HUES48 (cell line): Measurements from ENCODE around the gene PRKCE.

Experiments
- H3K27ac ChIP-seq: one replicate; pipeline ENCODE4 v1.7.0; 2013; ENCODE audit warnings: low read depth, low read length, inconsistent platforms
- H3K27me3 ChIP-seq: 2 replicates; pipeline ENCODE4 v1.6.1; 2013; ENCODE audit warnings: mild to moderate bottlenecking, low read length; ENCODE audit not compliant: control insufficient read depth, insufficient read depth
- H3K36me3 ChIP-seq: 2 replicates; pipeline ENCODE4 v1.6.1; 2013; ENCODE audit warnings: low read length; ENCODE audit not compliant: control insufficient read depth, insufficient read depth
- H3K4me1 ChIP-seq: 2 replicates; pipeline ENCODE4 v1.6.1; 2013; ENCODE audit warnings: mild to moderate bottlenecking, low read length; ENCODE audit not compliant: control insufficient read depth, insufficient read depth
- H3K4me3 ChIP-seq: 2 replicates; pipeline ENCODE4 v1.5.1; 2013; ENCODE audit warnings: mild to moderate bottlenecking, low read depth, low read length
- H3K9ac ChIP-seq: 2 replicates; pipeline ENCODE4 v1.6.1; 2013; ENCODE audit warnings: mild to moderate bottlenecking, low read depth, low read length, moderate library complexity
- H3K9me3 ChIP-seq: 2 replicates; pipeline ENCODE4 v1.6.1; 2013; ENCODE audit warnings: low read length; ENCODE audit not compliant: control insufficient read depth, insufficient read depth

PRKCE gene

DNA sequence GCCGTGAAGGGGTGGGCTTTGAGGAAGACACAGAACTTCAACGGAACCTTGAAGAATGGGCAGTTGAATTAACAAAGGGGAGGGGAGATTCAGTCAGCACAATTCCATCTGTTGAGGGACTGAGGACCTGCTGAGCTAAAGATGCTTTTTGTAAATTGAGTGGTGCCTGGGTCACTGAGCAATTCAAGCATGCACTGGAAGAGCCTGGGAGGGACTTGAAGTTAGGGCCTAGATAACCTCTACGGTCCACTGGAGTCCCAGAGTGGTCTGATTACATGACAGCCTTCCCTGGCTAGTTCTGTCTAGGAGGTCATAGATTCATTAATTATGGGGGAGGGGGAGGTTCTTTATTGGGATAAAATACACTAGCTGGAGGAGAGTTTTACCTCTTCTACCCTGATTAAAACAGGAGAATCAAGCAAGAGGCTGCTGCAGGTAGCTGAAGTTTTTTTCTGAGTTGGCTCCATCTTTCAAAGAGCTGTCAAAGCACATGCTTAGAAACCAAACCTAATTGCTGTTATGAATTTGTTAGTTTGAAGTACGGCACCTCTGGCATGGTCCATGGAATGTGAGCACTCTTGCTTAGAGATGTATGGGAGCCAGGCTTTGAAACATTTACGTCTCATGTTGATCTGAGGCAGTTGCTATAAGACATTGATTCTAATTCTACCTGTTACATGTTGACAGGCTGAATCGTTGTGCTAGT is 290.2 kb downstream of the PRKCE start:
- Histone ChIP-seq H3K9ac (no peak overlapping the region), H3K36me3 (no peaks in the 10 kb centered on the region), H3K4me3 (no peak overlapping the region), H3K27me3 (no peaks in the 10 kb centered on the region), H3K27ac (no peak overlapping the region), H3K9me3 (no peaks in the 10 kb centered on the region), H3K4me1 (peaks cover 20% of the 10 kb centered on the region; the same call in 1 of the 2 replicates)

- Histone ChIP-seq H3K27ac (no peak overlapping the region), H3K36me3 (no peaks in the 10 kb centered on the region), H3K27me3 (no peaks in the 10 kb centered on the region), H3K4me1 (peaks cover 20% of the 10 kb centered on the region; the same call in 1 of the 2 replicates), H3K9ac (no peak overlapping the region), H3K4me3 (no peak overlapping the region), H3K9me3 (no peaks in the 10 kb centered on the region)
These were observed 290.8 kb downstream of the PRKCE start for GRCh38 chr2:45942237-45942738.

GRCh38 chr2:45943219-45944044 is 292.0 kb downstream of the PRKCE start:
- Histone ChIP-seq H3K9ac (no peak overlapping the region), H3K36me3 (no peaks in the 10 kb centered on the region), H3K4me1 (peaks cover 18% of the 10 kb centered on the region; the same call in 1 of the 2 replicates), H3K9me3 (no peaks in the 10 kb centered on the region), H3K4me3 (no peak overlapping the region), H3K27me3 (no peaks in the 10 kb centered on the region), H3K27ac (no peak overlapping the region)

- Histone ChIP-seq H3K4me3 (no peak overlapping the region), H3K9me3 (no peaks in the 10 kb centered on the region), H3K4me1 (peaks cover 12% of the 10 kb centered on the region; the same call in 1 of the 2 replicates), H3K36me3 (no peaks in the 10 kb centered on the region), H3K27me3 (no peaks in the 10 kb centered on the region), H3K27ac (no peak overlapping the region), H3K9ac (no peak overlapping the region)
These were observed 292.6 kb downstream of the PRKCE start for GRCh38 chr2:45944074-45944473.

- H3K4me1 ChIP-seq: peaks cover 10% of the 10 kb centered on the region; the same call in 1 of the 2 replicates
- H3K4me3 ChIP-seq: no peak overlapping the region
- no peaks in the 10 kb centered on the region for H3K9me3 ChIP-seq
- no peaks in the 10 kb centered on the region for H3K27me3 ChIP-seq
- no peak overlapping the region for H3K27ac ChIP-seq
- no peaks in the 10 kb centered on the region for H3K36me3 ChIP-seq
- H3K9ac ChIP-seq: no peak overlapping the region
These were observed 293.8 kb downstream of the PRKCE start for GRCh38 chr2:45945302-45945717.

- Histone ChIP-seq H3K36me3 (no peaks in the 10 kb centered on the region), H3K9me3 (no peaks in the 10 kb centered on the region), H3K4me3 (no peak overlapping the region), H3K9ac (no peak overlapping the region), H3K27ac (no peak overlapping the region), H3K4me1 (peaks cover 10% of the 10 kb centered on the region; the same call in 1 of the 2 replicates), H3K27me3 (no peaks in the 10 kb centered on the region)
These were observed 294.5 kb downstream of the PRKCE start for GRCh38 chr2:45946023-45946422.

DNA sequence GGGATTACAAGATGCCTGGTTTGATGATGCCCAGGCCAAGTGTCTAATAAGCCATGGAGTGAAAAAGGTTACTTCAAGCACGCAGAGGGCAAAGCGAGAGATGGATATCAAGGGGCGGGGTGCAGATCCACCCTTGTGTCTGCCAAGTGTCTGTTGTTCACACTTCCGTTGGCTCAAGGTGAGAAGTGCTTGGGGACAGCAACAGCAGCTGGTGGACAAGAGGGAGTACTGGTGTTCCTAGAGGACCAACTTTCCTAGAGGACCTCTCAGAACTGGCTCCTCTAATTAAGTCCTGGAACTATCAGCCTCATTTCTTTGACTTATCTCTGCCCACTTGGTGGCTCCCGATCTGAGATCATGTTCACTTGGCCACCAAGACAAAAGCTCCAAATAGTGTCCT is 299.1 kb downstream of the PRKCE start:
- no peaks in the 10 kb centered on the region for H3K4me1 ChIP-seq
- no peaks in the 10 kb centered on the region for H3K27me3 ChIP-seq
- no peak overlapping the region for H3K9ac ChIP-seq
- no peak overlapping the region for H3K4me3 ChIP-seq
- H3K36me3 ChIP-seq: no peaks in the 10 kb centered on the region
- no peaks in the 10 kb centered on the region for H3K9me3 ChIP-seq
- H3K27ac ChIP-seq: no peak overlapping the region

DNA sequence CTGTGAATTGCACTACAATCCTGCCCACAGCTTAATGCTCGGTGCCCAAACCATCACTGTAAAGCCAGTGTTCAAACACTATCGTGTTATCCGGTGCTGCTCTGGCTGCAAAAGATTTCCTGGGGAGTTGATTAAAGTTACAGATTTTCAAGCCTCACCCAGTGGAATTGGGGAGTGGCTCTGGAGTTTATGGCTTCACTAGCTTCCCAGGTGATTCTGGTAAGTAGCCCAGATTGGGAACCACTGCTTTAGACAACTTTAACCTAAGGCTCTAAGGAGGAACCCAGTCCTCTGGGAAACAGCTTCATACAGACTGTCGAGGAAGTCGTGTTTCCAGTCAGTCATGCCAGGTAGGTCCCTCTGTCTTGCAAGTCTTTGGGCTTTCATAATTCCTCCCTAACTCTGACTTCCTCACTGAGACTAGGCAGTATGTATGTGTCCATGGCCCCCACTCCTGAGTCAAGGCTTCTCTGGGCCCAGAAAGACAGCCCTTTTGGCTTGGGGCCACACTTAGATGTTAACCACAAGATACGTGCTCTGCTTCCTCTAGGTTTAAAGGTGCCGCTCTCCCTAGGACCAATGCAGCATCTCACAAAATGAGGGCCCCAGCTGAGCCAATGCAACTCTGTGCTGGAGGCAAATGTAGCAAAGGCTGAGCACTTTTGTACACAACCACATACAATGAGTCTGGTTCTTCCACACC is 299.7 kb downstream of the PRKCE start:
- no peaks in the 10 kb centered on the region for H3K27me3 ChIP-seq
- no peaks in the 10 kb centered on the region for H3K4me1 ChIP-seq
- no peak overlapping the region for H3K9ac ChIP-seq
- no peaks in the 10 kb centered on the region for H3K36me3 ChIP-seq
- no peaks in the 10 kb centered on the region for H3K9me3 ChIP-seq
- no peak overlapping the region for H3K4me3 ChIP-seq
- H3K27ac ChIP-seq: no peak overlapping the region

DNA sequence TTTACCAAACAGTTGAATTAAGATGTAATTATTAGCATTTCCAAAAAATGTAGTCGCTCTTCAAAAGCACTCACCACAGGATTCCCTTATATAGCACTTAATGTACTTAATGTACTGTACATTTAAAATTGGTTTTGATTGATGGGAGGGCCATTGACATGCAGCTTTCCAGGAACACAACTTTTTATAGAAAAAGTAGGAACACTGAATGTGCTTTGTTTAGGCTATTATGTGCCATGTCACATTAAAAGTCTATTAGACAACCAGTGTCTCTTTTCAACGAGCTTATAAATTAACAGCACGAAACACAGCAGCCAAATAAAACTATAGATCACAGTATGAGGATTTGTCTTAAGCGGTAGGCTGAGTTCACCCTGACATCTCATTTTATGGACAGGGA is 301.1 kb downstream of the PRKCE start:
- Histone ChIP-seq H3K9me3 (no peaks in the 10 kb centered on the region), H3K9ac (no peak overlapping the region), H3K4me1 (no peaks in the 10 kb centered on the region), H3K27ac (no peak overlapping the region), H3K36me3 (no peaks in the 10 kb centered on the region), H3K4me3 (no peak overlapping the region), H3K27me3 (no peaks in the 10 kb centered on the region)

- H3K27ac ChIP-seq: no peak overlapping the region
- no peak overlapping the region for H3K9ac ChIP-seq
These were observed 302.0 kb downstream of the PRKCE start for GRCh38 chr2:45953376-45954027.

More at GRCh38 chr2:45953376-45954027, 302.0 kb downstream of the PRKCE start:
- no peaks in the 10 kb centered on the region for H3K36me3 ChIP-seq
- H3K4me1 ChIP-seq: no peaks in the 10 kb centered on the region
- no peaks in the 10 kb centered on the region for H3K27me3 ChIP-seq
- no peak overlapping the region for H3K4me3 ChIP-seq
- no peaks in the 10 kb centered on the region for H3K9me3 ChIP-seq
